T47D (cell line): ENCODE measurements around the gene RBMX.

Source experiments
- DNase-seq, 2 experiments: peaks; one replicate each; pipeline versions ENCODE4 v3.0.0 to v3.0.0-alpha.2; 2011 to 2012; ENCODE audit warnings: low read depth in 1 of 2, low spot score in 1 of 2
- JUND ChIP-seq: IDR thresholded peaks from 2 replicates; pipeline ENCODE4 v1.6.1; 2012; ENCODE audit warnings: low read depth
- in situ Hi-C: cut with HindIII; loops from 2 replicates; pipeline ENCODE4 v1.10.0; 2016; ENCODE audit warnings: low sequenced_read_pairs, low pct_unique_long_range_greater_than_20kb

RBMX gene

DNA sequence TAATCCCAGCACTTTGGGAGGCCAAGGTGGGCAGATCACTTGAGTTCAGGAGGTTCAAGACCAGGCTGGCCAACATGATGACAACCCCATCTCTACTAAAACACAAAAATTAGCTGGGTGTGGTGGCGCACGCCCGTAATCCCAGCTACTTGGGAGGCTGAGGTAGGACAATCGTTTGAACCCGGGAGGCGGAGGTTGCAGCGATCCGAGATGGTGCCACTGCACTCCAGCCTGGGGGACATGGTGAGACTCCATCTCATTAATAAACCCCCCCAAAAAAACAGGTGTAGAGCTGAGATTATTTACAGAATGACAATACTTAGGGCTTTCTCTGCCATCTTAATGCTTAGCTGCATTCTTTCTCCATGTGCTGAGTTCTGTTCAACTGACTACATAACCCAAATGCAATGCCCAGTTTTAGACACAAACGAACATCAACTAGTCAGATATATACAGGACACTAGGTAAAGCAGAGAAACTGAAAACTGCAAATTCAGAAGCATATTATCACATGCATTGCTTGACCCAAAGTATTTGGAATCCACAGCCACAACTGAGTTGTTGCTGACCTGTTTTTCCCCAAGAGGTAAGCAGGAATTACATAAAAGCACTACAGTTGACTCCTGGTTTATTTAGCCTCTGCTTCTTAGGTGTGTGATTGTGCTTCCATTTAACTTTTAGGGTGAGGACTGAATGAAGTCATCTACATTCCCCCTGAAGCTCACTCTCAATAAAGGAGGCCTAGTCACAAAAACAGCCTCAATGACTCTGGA, 12.1 kb downstream of the RBMX start:
- in situ Hi-C loops = no loop called here
- no peak for DNase-seq
- TF ChIP-seq JUND = no peak

DNA sequence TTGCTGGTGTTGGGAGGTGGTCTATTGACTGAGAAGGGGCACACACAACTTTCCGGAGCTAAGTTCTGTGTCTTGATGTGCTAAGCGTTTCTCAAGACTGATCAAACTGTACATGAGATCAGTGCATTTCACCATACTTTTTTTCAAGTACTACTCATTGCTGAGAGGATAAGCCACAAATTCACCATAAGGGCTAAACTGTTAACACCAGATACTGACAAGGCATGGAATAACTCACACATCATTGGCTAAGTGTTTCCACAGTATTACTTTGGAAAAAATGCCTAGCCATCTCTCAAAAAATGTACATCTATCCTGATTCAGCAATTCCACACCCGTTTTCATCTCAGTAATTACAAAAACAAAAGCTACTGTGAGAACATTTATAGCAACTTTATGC, 13.0 kb downstream of the RBMX start:
- no peak for DNase-seq
- in situ Hi-C loops = no loop called here

DNA sequence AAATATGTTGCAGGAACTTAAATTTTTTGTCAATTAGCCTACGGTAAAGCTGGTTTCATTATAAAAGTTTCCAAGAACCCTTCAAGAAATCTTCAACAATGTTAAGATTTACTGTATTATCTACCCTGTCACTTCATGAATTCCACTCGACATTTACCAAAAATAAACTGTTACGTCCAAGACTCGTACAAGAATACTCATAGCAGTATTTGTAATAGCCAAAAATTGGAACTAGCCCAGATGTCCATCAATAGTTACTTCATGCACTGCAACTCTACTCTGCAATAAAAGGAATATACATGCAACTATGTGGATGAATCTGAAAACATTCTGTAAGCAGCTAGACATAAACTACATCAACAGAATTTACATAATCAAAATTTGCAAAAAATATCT, 13.4 kb downstream of the RBMX start:
- in situ Hi-C loops = no loop called here
- no peak for TF ChIP-seq JUND
- no peak for DNase-seq

More for the DNA sequence above, 13.0 kb downstream of the RBMX start:
- no peak for TF ChIP-seq JUND

DNA sequence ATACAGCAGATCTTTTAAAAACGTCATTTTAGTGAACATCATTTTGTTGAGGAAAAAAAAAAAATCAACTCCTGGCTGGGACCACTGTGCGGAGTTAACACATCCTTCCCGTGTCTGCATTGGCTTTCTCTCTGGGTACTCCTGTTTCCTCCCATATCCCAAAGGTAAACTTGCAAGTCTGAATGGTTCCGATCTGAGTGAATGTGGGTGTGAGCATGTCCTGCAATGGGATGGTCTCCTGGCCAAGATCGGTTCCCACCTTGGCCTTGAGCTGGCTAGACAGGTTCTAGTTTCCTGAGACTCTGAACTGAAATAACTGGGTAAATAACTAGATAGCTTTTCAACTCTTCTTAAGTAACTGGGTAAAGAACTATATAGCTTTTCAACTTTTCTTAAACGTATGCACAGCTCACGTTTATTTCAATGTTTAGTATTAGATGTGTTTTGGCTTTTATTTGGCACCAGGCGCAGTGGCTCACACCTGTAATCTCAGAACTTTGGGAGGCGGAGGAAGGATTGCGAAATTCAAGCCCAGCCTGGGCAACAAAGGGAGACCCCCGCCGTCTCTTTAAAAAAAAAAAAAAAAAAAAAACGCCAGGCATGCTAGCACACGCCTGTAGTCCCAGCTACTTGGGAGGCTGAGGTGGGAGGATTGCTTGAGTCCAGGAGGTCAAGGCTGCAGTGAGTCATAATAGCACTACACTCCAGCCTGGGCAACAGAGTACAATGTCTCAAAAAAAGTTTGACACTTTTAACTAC, 14.0 kb downstream of the RBMX start:
- no peak for TF ChIP-seq JUND
- in situ Hi-C loops = no loop called here
- no peak for DNase-seq

DNA sequence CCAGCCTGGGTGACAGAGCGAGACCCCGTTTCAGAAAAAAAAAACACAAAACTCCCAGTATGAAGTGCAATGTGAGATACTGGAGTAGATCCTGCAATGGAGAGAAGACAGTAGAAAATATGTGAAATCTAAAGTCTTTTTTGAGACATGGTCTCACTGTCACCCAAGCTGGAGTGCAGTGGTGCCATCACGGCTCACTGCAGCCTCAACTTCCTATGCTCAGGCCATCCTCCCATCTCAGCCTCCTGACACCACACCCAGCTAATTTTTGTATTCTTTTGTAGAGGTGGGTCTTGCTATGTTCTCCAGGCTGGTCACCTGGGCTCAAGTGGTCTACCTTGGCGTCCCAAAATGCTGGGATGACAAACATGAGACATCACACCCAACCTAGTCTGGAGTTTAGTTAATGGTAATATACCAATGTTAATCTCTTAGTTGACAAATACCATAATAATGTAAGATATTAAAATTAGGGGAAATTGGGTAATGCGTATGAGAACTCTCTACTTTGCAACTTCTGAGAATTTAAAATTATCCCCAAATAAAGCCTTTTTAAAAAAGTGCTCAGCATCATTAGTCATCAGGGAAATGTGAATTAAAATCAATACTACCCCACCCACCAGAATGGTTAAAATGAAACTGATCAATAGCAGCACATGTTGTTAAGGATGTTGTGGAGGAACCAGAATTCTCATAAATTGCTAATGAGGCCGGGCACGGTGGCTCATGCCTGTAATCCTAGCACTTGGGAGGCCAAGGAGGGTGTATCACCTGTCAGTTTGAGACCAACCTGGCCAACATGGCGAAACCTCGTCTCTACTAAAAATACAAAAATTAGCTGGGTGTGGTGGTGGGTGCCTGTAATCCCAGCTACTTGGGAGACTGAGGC, 15.0 kb downstream of the RBMX start:
- in situ Hi-C loops = no loop called here
- DNase-seq = no peak

DNA sequence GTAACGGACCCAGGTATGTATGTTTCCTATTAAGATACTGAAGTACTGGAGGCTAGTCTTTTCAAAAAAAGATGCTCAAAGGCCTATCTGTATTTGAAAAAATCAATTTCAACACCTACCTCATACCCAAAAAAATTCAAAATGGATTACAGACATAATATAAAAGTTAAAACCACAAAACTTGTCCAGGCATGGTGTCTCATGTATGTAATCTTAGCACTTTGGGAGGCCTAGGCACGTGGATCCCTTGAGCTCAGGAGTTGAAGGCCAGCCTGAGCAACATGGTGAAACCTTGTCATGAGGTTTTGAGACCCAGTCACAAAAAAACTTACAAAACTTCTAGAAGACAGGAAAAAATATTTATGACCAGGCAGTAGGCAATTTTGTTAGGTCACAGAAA, 16.7 kb downstream of the RBMX start:
- no peak for TF ChIP-seq JUND
- DNase-seq = no peak
- in situ Hi-C loops = no loop called here

More for the DNA sequence above, 15.0 kb downstream of the RBMX start:
- TF ChIP-seq JUND = no peak

DNA sequence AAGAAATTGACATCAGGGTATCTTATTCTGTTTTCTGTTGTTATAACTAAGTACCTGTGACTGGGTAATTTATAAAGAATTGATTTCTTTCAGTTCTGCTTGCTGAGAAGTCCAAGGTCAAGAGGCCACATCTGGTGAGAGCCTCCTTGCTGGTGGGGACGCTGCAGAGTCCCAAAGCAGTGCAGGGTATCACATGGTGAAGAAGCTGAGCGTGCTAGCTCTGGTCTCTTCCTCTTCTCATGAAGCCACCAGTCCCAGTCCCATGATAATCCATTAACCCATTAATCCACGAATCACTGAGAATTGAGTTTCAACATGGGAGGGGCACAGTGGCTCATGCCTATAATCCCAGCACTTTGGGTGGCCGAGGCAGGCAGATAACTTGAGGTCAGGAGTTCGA, 18.0 kb downstream of the RBMX start:
- no peak for DNase-seq
- no peak for TF ChIP-seq JUND
- in situ Hi-C loops = no loop called here

DNA sequence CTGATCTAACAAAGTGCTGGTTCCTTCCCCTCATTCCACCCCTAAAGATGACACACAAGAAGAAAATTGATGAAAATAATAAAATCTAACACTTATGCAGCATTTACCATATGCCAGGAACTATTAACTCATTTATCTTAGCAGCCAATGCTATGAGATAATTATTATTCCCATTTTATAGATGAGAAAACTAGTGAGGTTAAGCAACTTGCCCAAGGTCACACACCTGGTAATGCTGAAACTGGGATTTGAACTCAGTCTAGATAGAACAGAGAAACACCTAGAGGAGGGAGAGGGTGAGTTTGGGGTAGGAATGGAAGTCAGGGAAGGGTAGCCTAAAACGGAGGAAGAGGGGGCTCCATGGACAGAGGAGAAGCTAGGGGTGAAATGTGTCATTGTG, 18.6 kb downstream of the RBMX start:
- in situ Hi-C loops = no loop called here
- no peak for DNase-seq
- no peak for TF ChIP-seq JUND

DNA sequence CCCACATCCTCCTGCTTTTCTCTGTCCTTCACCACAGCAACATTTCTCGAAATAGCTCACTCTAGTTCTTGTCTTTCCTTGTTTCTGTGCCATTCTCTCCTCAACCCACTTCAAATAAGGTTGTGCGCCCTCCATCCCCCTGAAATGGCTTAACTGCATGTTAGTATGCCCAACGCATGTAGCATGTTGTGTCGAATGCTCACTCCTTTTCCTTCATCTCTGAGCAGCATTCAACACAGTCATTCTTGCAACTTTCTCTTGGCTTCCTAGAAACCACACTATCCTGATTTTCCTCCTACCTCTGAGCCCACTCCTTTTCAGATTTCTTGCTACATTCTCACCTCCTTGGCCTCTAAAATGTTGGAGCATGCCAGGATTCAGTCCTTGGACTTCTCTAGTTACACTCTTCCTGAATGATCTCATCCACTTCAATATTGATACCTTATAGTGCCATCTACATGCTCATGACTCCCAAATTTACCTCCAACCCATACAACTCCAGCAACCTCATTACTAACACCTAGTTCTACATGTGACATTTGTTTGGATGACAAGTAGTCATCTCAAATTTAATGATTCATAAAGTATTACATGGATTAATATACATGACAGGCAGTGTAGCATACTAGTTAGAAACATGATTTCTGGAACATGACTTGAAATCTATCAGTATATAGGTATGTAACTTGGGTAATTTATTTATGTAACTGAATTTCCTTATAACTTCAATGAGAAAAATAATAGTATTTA, 22.3 kb downstream of the RBMX start:
- no peak for DNase-seq
- TF ChIP-seq JUND = no peak
- in situ Hi-C loops = no loop called here

DNA sequence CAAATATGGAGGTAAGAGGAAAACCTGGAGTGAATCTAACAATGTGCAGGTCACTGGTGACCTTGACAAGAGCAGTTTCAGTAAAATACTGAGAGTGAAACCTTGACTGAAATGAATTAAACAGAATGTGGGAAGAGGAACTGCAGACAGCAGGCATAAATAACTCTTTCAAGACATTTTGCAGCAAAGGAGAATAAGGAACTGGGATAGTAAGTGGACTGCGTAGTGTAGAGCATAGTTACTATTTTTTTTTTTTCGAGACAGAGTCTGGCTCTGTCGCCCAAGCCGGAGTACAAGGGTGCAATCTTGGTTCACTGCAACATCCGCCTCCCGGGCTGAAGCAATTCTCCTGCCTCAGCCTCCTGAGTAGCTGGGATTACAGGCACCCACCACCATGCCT, 24.0 kb downstream of the RBMX start:
- DNase-seq = no peak
- no peak for TF ChIP-seq JUND
- in situ Hi-C loops = no loop called here

DNA sequence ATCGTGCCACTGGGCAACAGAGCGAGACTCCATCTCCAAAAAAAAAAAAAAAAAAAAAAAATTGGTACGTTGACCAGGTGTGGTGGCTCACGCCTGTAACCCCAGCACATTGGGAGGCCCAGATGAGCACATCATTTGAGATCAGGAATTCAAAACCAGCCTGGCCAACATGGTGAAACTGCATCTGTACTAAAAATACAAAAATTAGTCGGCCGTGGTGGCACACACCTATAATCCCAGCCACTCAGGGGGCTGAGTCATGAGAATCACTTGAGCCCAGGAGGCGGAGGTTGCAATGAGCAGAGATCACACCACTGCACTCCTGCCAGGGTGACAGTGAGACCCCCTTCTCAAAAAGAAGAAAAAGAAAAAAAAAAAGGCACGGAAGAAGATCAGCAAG, 24.5 kb downstream of the RBMX start:
- in situ Hi-C loops = no loop called here
- no peak for TF ChIP-seq JUND
- DNase-seq = no peak

DNA sequence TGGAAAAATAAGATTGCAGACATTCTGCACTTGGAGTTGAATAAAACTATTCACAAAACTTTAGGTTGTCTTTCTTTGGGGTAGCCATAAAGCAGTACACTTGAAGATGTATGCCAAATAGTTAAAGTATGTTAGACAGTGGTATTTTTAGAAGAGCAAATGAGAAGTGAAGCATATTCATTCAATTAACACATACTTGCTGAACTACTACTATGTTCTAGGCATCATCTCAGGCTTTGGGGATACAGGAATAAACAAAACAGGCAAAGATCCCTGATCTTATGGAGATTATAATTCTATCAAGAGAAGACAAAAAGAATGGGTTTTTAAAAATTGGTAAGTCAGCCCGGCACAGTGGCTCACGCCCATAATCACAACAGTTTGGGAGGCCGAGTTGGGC, 29.0 kb downstream of the RBMX start:
- DNase-seq = no peak
- TF ChIP-seq JUND = no peak
- in situ Hi-C loops = no loop called here
